Hematopoietic multipotent progenitor cell (in vitro differentiated cells): Measurements from ENCODE around the gene KCNK6. TPM values are rescaled to one million over a fixed set of nuclear protein-coding genes. Genes with fewer than 3 reads are reported as not detected.
A peak's percentile ranks its signal among the peaks of the same experiment; 100 is the strongest.

Source experiments
- DNase-seq, 3 donors: peaks; one replicate each; pipeline ENCODE4 v3.0.0-alpha.2; 2011 to 2015; ENCODE audit warnings: low read depth in 2 of 3, low spot score in 2 of 3
- total RNA-seq: library from RNA; depleted of rRNA; stranded (reverse); fragments of >200 nt; gene quantifications from one replicate; pipeline ENCODE4 v1.2.3, GENCODE V29; 2012

The KCNK6 gene
- total RNA-seq, 1 donor: 2.4 TPM

DNA sequence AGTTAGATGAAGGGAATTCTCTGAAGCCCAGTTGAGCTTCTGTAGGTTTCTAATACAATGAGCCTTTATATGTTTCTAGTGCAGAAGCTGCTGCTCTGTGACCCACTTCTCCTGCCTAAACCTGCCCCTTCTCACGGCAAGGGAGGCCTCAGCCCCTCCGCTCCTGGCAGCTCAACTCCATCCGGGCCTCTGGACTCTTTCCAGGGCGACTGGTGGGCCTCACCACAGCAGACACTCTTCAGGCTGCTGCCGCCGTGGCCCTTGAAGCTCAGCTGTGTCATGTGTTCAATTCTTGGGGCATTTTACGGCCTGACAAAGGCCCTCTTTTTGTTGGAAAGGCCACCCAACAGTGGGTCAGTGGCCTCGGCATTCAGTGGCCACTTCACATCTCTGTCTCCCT, 25.6 kb upstream of the KCNK6 start:
- DNase-seq: no peak

DNA sequence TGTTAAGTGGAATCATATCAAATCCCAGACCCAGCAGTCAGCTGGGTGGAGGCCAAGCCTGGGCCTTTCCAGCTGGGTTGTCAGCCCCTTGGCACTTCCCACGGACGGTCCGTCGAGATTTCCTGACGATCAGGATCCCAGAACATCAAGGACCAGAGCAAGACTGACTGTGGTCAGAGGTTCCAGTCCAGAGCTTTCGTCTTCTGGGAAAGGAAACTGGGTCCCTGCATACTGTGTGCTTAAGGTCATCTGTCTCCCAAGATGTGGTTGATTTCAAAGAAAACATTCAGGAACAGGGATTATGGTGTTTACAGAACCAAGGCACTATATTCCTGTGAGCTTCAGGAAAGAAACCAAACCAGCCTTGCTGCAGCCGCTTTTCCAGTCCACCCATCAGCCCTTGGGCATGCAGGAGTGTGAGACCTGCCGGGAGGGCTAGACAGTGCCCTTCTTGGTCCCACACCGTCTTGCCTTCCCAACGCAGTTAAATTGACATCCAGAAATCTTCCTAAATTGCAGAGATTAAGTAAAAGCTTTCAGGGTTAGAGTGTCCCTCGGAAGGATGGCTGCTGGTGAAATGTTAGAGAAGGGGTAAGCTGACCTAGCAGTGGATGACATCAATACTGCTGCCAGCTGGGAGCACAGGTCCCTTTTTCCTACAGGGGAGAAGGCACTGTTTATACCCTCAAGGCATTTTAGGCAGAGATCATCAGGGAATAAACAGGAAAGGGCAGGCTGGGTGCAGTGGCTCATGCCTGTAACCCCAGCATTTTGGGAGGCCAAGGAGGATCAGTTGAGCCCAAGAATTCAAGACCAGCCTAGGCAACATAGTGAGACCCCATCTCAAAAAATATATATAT, 20.6 kb upstream of the KCNK6 start:
- DNase-seq: no peak

DNA sequence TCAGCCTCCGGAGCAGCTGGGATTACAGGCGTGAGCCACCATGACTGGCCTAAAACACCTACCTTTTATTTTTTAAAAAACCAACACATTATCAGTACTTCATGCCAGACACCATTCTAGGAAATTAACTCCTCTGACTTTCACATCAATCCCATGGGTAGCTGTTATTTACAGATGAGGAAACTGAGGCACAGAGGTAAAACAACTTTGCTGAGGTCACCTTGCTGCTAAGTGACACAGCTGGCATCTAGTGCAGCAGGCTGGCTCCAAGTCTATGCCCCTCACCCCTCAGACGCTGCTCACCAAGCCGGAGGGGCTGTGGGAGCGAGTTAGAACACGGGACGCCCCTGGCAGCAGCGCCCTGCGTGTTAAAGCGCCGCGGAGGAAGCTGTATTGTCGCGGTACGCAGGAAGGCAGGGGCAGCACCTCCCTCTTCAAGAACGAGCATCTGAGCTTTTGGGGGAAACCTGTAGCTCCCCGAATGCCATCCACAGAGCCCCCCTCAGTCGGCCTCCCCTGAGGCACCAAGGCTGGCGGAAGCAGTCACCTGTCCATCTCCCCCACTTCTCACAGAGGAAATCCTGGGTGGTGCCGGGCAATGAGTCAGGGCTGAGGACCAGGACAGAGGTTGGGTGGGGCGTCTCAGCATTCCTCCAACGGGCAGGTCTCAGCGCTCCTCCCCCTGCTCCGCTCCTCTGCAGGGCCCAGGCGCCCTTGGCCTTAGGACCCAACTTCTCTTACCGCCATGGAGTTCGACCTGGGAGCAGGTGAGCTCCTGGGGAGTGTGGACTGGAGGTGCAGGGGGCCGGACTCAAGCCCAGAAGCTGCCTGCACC, 15.9 kb upstream of the KCNK6 start, which contains the start of gene C19orf33:
Gene C19orf33, plus strand, starts transcription at position 735 of the 835 bp plus-strand sequence. Its CDS starts 11 bp downstream, at position 746.
- DNase-seq: no peak

DNA sequence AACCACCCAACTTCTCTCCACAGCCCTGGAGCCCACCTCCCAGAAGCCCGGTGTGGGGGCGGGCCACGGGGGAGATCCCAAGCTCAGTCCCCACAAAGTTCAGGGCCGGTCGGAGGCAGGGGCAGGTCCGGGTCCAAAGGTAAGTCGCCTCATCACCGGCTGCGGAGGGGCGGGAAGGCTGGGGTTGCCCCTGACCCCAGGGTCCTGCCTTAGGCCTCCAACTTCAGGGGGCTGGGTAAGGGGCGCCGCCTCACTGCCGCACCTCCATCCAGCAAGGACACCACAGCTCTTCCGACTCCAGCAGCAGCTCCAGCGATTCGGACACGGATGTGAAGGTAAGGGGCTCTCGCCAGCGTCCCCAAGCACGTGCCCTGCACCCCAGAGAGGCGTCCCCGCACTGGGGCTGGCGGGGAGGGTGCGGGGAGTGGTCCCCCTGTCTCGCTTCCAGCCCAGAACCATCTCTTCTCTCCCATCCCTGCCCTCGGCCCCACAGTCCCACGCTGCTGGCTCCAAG, 15.2 kb upstream of the KCNK6 start:
- DNase-seq: no peak

DNA sequence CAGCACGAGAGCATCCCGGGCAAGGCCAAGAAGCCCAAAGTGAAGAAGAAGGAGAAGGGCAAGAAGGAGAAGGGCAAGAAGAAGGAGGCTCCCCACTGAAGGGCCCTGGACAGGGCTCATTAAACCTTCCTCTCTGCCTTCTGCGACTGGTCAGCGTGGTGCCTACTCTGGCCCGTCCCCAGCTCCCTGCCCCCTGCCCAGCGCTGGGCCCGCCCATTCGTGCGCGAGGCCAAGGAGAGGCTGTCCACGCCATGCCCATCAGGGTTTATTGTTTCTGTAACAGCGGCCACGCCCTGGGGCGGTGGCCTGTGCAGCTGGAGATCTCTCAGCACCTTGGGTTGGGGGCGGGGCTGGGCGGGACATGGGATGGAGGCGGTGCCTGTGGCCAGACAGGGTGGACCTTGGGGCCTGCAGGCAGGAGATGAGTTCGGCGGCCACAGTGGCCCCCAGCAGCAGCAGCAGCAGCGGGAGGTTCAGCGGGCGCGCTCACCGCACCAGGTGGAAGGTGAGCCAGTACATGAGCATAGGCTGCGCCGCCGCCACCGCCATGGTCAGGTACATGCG, 14.7 kb upstream of the KCNK6 start:
- DNase-seq: no peak

DNA sequence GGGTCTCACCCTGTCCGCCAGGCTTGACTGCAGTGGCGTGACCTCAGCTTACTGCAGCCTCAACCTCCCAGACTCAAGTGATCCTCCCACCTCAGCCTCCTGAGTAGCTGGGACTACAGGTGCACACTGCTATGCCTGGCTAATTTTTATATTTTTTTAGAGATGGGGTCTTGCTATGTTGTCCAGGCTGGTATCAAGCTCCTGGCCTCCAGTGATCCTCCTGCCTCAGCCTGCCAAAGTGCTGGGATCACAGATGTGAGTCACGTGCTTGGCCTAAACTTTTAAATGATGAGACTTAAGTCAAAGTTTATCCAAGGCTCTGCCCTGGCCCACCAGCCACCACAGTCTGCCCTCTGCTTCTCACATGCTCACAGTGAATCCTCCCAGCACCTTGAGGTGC, 13.4 kb upstream of the KCNK6 start:
- DNase-seq: no peak

DNA sequence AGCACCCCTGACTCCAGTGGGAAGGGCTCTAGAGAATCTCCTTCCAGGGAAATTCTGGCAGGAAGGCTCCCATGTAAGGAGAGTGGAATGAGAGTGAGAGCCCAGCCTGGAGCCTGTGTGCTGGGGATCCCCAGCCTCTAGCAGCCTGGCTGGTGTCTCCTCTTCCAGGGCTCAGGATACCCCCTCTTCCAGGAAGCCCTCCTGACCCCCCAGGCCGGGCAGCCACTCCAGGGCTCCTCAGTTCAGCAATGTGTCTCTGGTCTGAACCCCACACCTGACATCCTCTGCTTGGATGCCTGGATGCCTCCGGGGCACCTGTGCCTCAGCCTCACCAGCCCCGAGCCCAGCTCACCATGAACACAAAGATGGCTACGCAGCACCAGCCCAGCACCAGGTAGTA, 12.6 kb upstream of the KCNK6 start:
- DNase-seq: no peak

DNA sequence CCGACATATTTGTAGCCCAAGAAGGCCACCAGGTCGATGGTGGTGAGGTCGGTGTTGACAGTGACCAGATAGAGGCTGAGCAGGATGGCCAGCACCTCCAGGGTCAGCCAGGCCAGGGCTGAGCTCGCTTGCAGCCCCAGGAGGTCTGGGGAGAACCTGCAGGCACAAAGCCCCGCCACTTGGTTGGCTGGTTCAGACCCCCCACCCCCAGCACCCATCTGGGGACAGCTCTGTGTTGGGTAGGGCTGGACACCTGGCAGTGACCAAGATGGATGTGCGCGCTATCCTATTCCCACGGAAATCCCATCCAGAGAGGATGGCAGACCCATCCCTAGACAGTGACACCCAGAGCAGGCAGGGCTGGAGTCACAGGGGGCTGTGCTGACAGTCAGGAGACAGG, 12.0 kb upstream of the KCNK6 start:
- DNase-seq: no peak

DNA sequence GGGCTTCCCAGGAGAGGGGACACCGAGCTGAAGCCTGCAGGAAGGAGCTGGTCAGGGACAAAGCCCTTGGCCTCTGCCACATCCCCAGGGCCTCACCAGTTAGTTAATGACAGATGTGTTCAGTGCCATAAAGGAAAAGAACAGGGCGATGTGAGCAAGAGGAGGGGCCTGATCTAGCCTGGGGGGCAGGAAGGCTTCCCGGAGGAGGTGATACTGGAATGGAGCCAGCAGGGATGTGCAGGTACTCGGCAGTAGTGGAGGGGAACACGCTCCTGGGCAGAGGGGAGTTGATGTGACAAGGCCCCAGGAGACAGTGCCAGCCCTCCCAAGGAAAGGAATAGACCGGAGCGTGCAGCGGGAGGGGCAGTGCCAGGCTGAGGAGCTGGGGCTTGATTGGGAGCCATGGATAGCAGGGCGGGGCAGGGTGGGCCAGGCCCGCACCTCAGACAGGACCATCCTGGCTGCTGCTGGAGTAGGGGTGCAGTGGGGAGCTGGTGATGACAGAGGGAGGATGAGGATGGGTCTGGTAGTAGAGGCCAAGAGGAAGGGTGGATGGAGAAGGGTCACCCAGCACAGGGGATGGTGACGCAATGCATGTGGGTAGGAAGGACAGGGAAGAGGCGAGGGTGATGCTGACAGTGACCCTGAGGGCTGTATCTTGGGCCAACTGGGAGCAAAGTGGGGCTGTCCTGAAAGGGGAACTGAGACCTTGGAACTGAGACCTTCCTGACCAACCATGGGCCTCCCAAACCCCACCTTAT, 11.5 kb upstream of the KCNK6 start:
- no peak for DNase-seq

DNA sequence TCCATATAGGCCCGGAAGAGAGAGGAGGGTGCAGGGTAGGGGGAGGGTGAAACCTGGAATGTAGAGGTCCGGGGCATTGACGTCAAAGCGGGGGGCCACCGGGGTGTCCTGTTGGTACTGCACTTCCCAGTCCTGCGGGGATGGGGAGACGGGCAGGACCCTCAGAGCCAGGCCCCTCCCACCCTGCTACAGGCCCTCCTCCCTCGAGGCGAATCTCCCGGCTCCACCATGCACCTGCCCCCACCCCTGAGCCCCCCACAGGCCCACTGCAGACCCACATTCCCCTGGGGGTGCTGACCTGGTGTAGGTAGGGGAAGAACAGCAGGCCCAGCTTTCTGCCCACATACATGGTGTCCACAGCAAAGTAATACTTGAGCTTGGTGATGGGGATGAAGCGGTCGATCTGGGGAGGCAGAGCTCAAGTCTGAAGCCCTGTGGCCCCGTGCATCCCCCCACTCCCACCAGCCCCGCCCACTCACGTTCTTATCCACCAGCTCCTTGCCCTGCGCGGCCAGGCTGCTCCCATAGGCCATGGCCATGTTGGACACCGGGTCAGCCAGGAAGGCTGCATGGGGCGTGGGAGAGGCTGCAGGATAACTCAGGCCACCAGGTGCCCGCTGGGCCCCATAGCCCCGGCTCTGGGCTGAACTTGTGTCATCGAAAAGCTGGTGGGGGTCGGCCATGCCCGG, 10.6 kb upstream of the KCNK6 start:
- no peak for DNase-seq

DNA sequence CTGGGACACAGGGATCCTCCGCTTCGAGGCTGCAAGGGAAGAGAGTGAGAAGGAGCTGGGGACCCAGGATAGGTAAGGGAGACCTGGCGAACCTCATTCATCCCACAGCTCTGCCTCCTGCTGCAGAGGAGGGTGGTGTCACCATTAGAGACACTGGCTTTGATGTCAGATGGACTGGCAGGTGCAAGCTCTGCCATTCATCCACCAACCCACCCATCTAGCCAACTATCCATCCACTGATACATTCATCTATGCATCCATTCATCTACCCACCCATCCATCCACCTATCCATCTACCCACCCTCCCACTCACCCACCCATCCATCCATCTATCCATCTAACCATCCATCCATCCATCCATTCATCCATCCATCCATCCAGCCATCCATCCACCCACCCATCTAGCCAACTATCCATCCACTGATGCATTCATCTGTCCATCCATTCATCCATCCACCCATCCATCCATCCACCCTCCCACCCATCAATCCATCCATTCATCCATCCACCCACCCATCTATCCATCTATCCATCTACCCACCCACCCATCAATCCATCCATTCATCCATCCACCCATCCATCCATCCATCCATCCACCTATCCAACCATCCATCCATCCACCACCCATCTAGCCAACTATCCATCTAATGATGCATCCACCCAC, 9.9 kb upstream of the KCNK6 start:
- DNase-seq: no peak

DNA sequence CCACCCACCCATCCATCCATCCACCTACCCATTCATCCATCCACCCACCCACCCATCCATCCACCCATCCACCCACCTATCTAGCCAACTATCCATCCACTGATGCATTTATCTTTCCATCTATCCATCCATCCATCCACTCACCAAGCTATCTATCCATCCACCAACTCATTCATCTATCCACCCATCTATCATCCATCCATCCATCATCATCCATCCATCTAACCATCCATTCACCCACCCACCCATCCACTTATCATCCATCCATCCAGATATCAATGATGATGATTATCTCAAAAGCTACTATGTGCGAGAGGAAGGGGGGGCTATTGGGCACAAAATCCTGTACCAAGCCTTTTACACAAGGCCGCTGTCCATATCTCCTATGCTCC, 9.4 kb upstream of the KCNK6 start:
- no peak for DNase-seq

DNA sequence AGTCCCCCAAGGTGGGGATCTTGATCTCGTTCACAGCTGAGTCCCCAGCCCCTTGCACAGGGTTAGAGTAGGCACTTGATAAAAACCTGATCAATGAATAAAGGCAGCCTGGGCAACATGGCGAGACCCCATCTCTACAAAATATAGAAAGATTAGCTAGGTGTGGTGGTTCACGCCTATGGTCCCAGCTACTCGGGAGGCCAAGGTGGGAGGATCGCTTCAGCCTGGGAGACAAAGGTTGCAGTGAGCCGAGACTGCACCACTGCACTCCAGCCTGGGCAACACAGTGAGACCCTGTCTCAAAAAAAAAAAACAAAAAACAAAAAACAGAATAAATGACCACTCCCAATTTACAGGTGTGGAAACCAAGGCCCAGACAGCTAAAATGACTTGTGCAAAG, 8.7 kb upstream of the KCNK6 start:
- DNase-seq: no peak

DNA sequence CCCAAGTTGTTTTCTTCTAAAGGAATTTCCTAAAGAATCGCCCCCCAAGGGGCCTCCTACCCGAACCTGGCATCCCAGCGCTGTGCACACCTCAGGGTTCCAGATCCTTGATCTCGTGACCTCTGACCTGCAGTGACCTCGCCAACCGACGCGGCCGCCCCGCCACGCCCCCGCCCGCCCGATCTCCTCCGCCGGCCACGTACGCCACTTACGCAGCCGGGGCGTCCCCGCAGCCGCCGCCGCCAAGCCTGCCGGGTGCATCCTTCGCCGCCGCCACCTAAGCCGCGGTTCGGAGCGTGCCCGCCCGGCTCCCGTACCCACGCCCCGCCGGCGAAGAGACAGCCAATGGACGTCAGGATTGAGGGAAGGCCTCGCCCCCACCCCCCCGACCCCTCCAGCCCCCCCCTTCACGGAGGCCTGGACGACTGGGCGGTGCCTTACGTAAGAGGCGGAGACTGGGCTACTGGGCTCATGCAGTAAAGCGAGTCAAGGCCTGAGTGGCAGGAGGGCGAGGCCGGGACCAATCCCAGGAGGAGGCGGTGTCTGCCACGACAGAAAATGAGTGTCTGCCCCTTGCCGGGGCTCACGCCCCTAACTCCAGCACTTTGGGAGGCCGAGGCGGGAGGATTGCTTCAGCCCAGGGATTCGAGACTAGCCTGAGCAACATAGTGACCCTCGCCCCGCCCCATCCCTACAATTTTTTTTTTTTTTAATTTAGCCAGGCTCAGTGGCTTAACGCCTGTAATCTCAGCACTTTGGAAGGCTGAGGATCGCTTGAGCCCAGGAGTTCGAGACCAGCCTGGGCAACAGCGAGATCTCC, 3.8 kb upstream of the KCNK6 start, which contains the start of gene YIF1B:
Gene YIF1B, minus strand, starts transcription at position 291 of the 820 bp plus-strand sequence. Its CDS starts 30 bp downstream, at position 261.
- DNase-seq: peak; percentile 87 to 97 (median 95)

DNA sequence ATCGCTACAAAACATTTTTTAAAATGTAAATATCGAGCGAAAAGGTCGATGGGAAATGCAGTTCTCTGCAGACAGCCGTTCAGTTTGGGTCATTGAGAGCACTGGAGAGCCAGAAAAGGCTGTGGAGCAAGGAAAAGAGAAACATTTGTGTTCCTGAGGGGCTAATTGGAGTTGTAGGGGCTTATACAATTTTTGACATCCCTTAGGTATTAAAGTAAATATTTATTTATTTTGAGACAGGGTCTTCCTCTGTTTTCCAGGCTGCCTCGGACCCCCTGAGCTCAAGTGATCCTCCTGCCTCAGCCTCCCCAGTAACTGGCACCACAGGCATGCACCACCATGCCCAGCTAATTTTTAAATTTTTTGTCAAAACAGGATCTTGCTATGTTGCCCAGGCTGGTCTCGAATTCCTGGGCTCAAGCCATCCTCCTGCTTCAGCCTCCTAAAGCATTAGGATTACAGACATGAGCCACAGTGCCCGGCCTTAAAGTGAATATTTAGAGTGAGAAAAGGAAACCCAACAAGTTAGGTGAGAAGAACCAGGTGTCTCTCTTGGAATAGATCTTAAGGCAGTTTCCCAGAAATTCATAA, 3.1 kb upstream of the KCNK6 start:
- DNase-seq: no peak

DNA sequence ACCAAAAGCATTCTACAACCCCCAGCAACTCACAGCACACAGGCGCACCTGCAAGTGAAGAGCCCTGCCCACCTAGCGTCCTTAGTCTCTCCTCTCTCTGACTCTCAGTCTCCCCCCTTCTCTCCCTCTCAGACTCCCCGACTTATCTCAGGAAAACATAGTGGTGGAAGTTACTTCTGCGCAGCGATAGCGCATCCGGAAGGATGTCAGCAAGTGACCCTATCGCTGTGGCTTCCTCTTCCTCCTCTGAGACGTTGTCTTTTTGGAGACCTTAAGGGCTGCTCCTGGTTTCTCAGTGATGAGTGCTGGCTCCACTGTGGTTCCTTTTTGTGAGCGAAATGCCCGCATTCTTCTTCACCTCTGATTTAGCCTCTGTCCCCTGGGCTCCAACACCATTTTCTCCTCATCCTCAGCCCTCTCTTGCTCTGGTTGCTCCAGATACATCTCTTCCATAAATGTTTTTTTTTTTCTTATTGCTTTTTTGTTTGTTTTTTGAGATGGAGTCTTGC, 2.5 kb upstream of the KCNK6 start:
- DNase-seq: peak in 2 of 3 donors; percentile 92 to 94

DNA sequence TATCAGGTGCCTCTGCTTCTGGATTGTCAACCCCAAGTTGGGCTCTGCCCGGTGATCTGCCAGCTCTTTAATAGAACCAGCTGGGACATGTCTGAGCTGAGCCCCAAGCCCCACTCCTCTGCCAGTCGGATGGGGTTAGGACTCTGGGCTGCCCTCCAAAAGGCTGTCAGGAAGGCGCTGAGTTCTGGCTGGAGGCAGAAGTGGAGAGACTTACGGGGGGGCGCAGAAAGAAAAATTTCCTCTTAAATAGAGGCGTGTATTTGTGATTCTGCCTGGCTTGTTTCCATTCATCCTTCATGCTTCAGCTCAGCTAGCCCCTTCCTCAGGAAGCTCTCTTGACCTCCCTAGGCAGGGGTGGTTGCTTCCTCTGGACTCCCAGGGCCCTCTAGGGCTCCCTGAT, 985 bp upstream of the KCNK6 start:
- DNase-seq: peak in 1 of 3 donors; percentile 36

DNA sequence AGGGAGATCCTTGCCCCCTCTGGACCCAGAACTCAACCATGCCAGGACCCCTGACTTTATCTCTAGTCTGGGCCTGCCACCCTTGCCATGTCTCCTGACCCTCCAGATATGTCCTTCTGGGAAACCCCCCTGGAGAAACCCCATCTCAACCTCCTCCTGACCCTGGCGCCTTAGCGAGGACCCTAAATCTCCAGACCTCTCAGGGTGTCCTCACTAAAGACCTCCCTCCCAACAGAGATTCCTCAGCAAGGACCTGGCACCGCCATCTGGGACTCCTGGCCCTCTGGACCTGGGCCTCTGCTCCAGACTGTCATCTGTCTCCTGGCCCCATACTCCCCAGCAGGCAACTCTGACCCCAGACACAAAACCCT, 1.3 kb downstream of the KCNK6 start:
- DNase-seq: no peak
